ENCODE measurements around the gene ZNF780A.

DNA sequence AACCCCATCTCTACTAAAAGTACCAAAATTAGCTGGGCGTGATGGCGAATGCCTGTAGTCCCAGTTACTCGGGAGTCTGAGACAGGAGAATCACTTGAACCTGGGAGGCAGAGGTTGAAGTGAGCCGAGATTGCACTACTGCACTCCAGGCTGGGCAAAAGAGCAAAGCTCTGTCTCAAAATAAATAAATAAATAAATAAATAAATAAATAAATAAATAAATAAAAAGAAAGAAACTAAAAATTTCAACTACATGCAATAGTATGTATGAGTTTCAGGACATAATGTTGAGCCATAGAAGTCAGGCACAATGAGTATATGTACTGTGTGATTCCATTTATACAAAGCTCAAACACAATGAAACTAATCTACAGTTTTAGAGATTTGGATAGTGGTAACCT, 12.9 kb upstream of the ZNF780A start:
- TF ChIP-seq, protein P1, sequence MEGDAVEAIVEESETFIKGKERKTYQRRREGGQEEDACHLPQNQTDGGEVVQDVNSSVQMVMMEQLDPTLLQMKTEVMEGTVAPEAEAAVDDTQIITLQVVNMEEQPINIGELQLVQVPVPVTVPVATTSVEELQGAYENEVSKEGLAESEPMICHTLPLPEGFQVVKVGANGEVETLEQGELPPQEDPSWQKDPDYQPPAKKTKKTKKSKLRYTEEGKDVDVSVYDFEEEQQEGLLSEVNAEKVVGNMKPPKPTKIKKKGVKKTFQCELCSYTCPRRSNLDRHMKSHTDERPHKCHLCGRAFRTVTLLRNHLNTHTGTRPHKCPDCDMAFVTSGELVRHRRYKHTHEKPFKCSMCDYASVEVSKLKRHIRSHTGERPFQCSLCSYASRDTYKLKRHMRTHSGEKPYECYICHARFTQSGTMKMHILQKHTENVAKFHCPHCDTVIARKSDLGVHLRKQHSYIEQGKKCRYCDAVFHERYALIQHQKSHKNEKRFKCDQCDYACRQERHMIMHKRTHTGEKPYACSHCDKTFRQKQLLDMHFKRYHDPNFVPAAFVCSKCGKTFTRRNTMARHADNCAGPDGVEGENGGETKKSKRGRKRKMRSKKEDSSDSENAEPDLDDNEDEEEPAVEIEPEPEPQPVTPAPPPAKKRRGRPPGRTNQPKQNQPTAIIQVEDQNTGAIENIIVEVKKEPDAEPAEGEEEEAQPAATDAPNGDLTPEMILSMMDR (IDR thresholded peaks at IDR 0.05): no peak
- no peak for TF ChIP-seq POLR2A (IDR thresholded peaks at IDR 0.05)

Data from tibial nerve (tissue), 3 donors.